ENCODE measurements around the gene BRD4. TPM values are rescaled to one million over a fixed set of nuclear protein-coding genes. Genes with fewer than 3 reads are reported as not detected.

Gene BRD4
- total RNA-seq, 1 donor from 2014 or later: 9.4 TPM

DNA sequence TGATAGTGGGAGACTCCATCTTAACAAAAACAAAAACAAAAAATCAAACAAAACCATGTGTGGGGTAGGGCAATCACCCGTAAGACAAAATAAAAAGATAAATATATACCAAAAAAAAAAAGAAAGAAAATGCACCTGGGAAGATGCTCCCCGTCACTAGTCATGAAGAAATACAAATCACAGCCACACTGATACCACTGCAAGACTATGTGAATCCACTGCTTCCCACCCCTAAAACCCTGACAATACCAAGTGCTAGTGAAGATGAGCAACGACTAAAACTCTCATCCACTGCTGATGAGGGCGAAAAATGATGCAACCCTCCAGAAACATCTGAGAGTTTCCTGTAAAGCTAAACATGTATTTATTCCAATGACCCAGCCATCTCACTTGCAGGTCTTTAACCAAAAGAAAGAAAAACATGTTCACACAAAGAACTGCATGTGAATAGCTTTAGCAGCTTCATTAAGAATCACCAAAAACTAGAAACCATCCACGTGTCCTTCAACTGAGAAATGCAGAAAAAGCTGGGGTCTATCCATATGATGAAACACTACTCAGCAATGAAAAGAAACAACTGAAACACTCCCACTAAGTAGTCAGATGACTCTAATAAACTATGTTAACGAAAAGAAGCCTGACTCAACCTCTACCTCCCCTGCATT, 31.7 kb downstream of the BRD4 start:
- no peak overlapping the region for H3K27ac ChIP-seq (ENCODE audit: low read depth, low read length)
- no peaks in the 10 kb centered on the region for H3K27me3 ChIP-seq (ENCODE audit: control insufficient read depth in 3 of 3, insufficient read depth in 3 of 3, low read length in 3 of 3)
- no peak overlapping the region for H3K4me3 ChIP-seq (ENCODE audit: low read length in 3 of 3)
- peaks cover 60 to 83% (median 62%) of the 10 kb centered on the region in 3 donors for H3K4me1 ChIP-seq (ENCODE audit: control insufficient read depth in 3 of 3, insufficient read depth in 3 of 3, low read length in 3 of 3)
- H3K9me3 ChIP-seq (ENCODE audit: control insufficient read depth in 3 of 3, low read length in 3 of 3): no peaks in the 10 kb centered on the region
- no peaks in the 10 kb centered on the region for H3K36me3 ChIP-seq (ENCODE audit: control insufficient read depth in 3 of 3, insufficient read depth in 3 of 3, low read length in 3 of 3)
- H3K9ac ChIP-seq (ENCODE audit: low read depth in 1 of 3, low read length in 3 of 3): no peak overlapping the region

DNA sequence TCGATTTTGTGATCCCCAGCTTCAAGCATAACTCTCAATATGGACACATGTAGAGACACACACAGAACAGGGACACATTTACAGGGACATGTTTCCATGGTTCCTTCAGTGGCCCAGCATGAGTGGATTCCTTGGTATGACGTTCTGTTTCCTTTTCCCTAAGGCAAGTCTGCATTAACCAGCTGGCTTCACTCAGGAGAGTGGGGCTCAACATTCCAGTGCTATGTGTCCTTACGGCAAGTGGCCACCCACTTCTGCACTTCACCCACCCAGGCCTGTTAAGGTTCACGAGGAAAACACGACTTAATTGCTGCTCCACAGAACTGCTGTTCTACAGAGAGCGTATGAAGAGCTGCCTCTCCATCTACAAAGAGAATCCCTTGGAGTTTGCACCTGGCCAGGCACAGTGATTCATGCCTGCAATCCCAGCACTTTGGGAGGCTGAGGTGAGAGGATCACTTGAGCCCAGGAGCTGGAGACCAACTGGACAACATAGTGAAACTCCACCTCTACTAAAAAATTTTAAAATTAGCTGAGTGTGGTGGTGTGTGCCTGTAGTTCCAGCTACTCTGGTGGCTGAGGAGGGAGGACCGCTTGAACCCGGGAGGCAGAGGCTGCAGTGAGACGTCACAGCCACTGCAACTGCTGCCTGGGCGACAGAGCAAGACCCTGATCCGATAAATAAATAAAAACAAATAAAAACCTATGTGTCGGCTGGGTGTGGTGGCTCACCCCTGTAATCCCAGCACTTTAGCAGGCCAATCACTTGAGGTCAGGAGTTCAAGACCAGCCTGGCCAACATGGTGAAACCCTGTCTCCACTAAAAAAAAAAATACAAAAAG, 32.5 kb downstream of the BRD4 start:
- H3K27me3 ChIP-seq (ENCODE audit: control insufficient read depth in 3 of 3, insufficient read depth in 3 of 3, low read length in 3 of 3): no peaks in the 10 kb centered on the region
- H3K9me3 ChIP-seq (ENCODE audit: control insufficient read depth in 3 of 3, low read length in 3 of 3): no peaks in the 10 kb centered on the region
- H3K27ac ChIP-seq (ENCODE audit: low read depth, low read length): no peak overlapping the region
- no peaks in the 10 kb centered on the region for H3K36me3 ChIP-seq (ENCODE audit: control insufficient read depth in 3 of 3, insufficient read depth in 3 of 3, low read length in 3 of 3)
- H3K4me3 ChIP-seq (ENCODE audit: low read length in 3 of 3): no peak overlapping the region
- peaks cover 63 to 85% (median 65%) of the 10 kb centered on the region in 3 donors for H3K4me1 ChIP-seq (ENCODE audit: control insufficient read depth in 3 of 3, insufficient read depth in 3 of 3, low read length in 3 of 3)
- H3K9ac ChIP-seq (ENCODE audit: low read depth in 1 of 3, low read length in 3 of 3): no peak overlapping the region

DNA sequence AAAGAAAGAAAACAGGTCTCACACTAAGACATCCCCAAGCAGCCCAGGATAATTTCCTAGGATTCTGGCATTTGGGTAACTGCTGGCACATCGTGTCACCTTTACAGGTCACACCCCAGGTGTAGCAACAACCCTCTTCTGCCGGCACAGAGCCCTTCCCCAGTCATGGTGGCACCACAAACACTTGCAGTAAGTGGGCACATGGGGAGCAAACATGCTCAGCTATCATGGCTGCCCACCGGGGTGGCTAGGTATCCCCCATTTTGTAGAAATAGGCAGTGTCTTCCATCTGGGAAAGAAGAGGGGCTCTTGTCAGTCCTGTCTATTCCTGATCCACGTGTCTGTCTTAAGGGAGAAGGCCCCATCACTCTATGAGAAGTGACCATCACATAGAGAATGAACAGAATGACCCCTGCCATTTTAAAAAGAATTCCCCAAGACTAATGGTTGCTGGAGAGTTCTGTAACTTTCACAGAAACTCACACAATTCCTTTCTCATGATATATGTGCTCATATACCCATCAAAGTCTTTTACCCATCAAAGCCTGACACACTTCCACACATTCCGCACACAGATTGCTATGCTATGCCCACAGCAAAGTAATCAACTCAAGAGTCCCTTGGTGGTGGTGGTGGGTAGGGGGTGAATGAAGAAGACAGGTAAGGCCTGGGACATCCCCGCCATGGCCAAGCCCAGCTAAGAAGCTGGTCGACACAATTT, 33.3 kb downstream of the BRD4 start:
- H3K36me3 ChIP-seq (ENCODE audit: control insufficient read depth in 3 of 3, insufficient read depth in 3 of 3, low read length in 3 of 3): no peaks in the 10 kb centered on the region
- H3K9me3 ChIP-seq (ENCODE audit: control insufficient read depth in 3 of 3, low read length in 3 of 3): no peaks in the 10 kb centered on the region
- peaks cover 64 to 85% (median 64%) of the 10 kb centered on the region in 3 donors for H3K4me1 ChIP-seq (ENCODE audit: control insufficient read depth in 3 of 3, insufficient read depth in 3 of 3, low read length in 3 of 3)
- H3K4me3 ChIP-seq (ENCODE audit: low read length in 3 of 3): peak overlapping the region in 1 of 3 donors; percentile 22
- no peak overlapping the region for H3K9ac ChIP-seq (ENCODE audit: low read depth in 1 of 3, low read length in 3 of 3)
- H3K27me3 ChIP-seq (ENCODE audit: control insufficient read depth in 3 of 3, insufficient read depth in 3 of 3, low read length in 3 of 3): no peaks in the 10 kb centered on the region
- no peak overlapping the region for H3K27ac ChIP-seq (ENCODE audit: low read depth, low read length)

DNA sequence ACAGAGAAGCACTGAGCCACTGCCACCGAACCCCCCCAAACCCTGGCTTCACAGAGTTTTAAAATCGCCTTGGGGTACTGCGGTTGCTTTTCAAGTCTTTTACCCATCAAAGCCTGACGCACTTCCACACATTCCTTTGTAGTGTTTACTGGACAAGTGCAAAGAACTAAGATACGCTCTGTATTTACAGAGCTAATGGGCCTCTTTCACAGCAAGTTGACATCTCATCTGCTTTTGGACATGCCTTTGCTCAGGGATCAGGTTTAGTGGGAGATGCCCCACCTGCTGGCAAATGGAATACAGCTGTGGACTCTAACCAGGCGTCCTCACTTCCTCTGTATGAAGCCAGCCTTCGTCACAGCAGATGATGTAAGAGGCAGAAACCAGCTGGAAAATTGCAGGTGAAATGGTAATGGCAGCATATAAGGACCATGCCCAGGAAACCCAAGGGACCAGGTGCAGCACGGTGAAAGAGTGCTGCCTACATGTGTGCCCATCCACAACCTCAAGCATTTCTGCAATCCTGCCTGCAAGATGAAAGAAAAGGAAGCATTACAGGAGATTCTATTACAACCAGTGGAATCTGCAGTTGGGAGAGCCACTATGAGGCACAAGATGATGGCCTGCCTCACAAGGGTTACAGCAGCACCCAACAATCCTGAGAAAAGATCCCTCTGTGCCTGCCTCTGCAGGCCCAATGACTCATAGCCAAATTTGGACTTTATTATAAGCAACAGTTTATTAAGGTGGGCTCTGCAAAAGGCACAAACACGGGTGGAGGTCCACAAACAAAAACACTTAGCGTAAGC, 34.7 kb downstream of the BRD4 start:
- H3K9ac ChIP-seq (ENCODE audit: low read depth in 1 of 3, low read length in 3 of 3): peak overlapping the region in 1 of 3 donors; percentile 50
- H3K4me3 ChIP-seq (ENCODE audit: low read length in 3 of 3): peak overlapping the region in 2 of 3 donors; percentile 4 to 36

DNA sequence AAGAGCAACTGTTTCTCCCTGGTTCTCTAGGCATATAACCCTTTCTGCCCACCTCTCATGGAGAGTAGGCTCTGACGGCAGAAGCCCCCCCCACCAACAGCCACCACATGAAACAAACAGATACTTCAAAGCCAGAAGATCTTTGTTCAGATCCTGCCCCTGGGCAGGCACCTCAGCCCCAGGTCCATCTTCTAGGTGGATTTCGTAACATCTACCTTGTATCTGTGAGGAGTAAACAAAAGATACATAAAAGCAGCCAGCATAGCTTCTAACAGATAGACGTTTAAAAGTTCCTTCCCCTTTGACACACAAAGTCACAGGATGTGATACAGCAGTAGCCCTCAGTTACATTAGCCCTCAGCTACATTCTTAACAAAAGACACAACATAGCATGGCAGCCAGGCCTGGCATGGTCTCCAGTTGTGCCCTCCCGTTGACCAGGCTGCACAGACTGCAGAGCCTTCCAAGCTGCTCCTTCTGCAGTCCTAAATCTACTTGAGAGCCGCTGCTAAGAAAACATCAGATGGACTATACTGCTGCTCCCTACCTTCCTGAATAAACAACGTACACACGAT, 35.4 kb downstream of the BRD4 start:
- peak overlapping the region in 1 of 3 donors; percentile 50 for H3K9ac ChIP-seq (ENCODE audit: low read depth in 1 of 3, low read length in 3 of 3)
- H3K36me3 ChIP-seq (ENCODE audit: control insufficient read depth in 3 of 3, insufficient read depth in 3 of 3, low read length in 3 of 3): no peaks in the 10 kb centered on the region
- H3K27me3 ChIP-seq (ENCODE audit: control insufficient read depth in 3 of 3, insufficient read depth in 3 of 3, low read length in 3 of 3): no peaks in the 10 kb centered on the region
- peaks cover 65 to 86% (median 67%) of the 10 kb centered on the region in 3 donors for H3K4me1 ChIP-seq (ENCODE audit: control insufficient read depth in 3 of 3, insufficient read depth in 3 of 3, low read length in 3 of 3)
- H3K9me3 ChIP-seq (ENCODE audit: control insufficient read depth in 3 of 3, low read length in 3 of 3): no peaks in the 10 kb centered on the region
- no peak overlapping the region for H3K27ac ChIP-seq (ENCODE audit: low read depth, low read length)
- peak overlapping the region in 1 of 3 donors; percentile 23 for H3K4me3 ChIP-seq (ENCODE audit: low read length in 3 of 3)

More for the DNA sequence above, 34.7 kb downstream of the BRD4 start:
- Histone ChIP-seq H3K27ac (ENCODE audit: low read depth, low read length) (no peak overlapping the region), H3K36me3 (ENCODE audit: control insufficient read depth in 3 of 3, insufficient read depth in 3 of 3, low read length in 3 of 3) (no peaks in the 10 kb centered on the region), H3K4me1 (ENCODE audit: control insufficient read depth in 3 of 3, insufficient read depth in 3 of 3, low read length in 3 of 3) (peaks cover 65 to 87% (median 67%) of the 10 kb centered on the region in 3 donors), H3K27me3 (ENCODE audit: control insufficient read depth in 3 of 3, insufficient read depth in 3 of 3, low read length in 3 of 3) (no peaks in the 10 kb centered on the region), H3K9me3 (ENCODE audit: control insufficient read depth in 3 of 3, low read length in 3 of 3) (no peaks in the 10 kb centered on the region)

DNA sequence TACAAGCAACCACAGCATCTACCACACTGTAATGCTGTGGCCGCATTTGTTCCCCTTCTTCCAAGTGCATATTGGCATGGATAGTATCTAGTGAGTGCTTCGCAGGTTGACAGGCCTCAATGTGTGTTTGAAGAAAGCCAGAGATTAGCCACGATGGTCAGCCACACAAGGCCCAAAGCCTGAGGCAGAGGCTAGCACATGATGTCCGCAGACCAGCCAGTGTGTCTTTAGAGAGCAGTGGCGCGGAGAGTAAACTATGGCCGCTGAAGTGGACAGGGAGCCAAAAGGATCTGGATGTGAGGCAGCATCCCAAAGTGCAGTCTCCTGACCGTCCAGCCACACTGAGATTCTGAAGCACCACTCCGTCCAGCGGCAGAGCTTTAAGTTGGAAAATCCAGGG, 36.0 kb downstream of the BRD4 start:
- Histone ChIP-seq H3K27me3 (ENCODE audit: control insufficient read depth in 3 of 3, insufficient read depth in 3 of 3, low read length in 3 of 3) (no peaks in the 10 kb centered on the region), H3K4me3 (ENCODE audit: low read length in 3 of 3) (no peak overlapping the region), H3K4me1 (ENCODE audit: control insufficient read depth in 3 of 3, insufficient read depth in 3 of 3, low read length in 3 of 3) (peaks cover 68 to 89% (median 72%) of the 10 kb centered on the region in 3 donors), H3K27ac (ENCODE audit: low read depth, low read length) (no peak overlapping the region), H3K36me3 (ENCODE audit: control insufficient read depth in 3 of 3, insufficient read depth in 3 of 3, low read length in 3 of 3) (no peaks in the 10 kb centered on the region), H3K9ac (ENCODE audit: low read depth in 1 of 3, low read length in 3 of 3) (no peak overlapping the region), H3K9me3 (ENCODE audit: control insufficient read depth in 3 of 3, low read length in 3 of 3) (no peaks in the 10 kb centered on the region)

DNA sequence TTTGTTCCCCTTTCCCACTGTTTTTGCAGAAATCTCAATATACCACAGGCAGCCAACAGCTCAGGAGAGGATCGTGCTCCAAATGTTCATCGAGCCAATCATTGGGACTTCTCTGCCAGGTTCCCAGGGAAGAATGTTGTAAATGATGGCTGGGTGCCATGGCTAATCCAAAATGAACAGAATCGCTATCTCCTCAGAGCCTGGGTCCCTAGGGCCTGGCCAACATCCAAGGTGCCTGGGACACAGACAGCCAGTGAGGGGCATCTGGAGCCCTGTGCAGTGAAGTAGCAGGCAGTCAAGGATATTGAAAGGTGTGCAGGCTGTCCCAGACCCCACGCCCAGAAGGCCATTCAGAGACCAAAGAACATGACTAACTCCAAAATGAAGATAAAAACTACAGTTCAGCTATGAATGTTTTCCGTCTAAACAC, 37.8 kb downstream of the BRD4 start:
- no peaks in the 10 kb centered on the region for H3K36me3 ChIP-seq (ENCODE audit: control insufficient read depth in 3 of 3, insufficient read depth in 3 of 3, low read length in 3 of 3)
- peak overlapping the region in 1 of 3 donors; percentile 9 for H3K9ac ChIP-seq (ENCODE audit: low read depth in 1 of 3, low read length in 3 of 3)
- no peaks in the 10 kb centered on the region for H3K27me3 ChIP-seq (ENCODE audit: control insufficient read depth in 3 of 3, insufficient read depth in 3 of 3, low read length in 3 of 3)
- H3K27ac ChIP-seq (ENCODE audit: low read depth, low read length): no peak overlapping the region
- H3K9me3 ChIP-seq (ENCODE audit: control insufficient read depth in 3 of 3, low read length in 3 of 3): no peaks in the 10 kb centered on the region
- peaks cover 81 to 94% (median 83%) of the 10 kb centered on the region in 3 donors for H3K4me1 ChIP-seq (ENCODE audit: control insufficient read depth in 3 of 3, insufficient read depth in 3 of 3, low read length in 3 of 3)
- no peak overlapping the region for H3K4me3 ChIP-seq (ENCODE audit: low read length in 3 of 3)

DNA sequence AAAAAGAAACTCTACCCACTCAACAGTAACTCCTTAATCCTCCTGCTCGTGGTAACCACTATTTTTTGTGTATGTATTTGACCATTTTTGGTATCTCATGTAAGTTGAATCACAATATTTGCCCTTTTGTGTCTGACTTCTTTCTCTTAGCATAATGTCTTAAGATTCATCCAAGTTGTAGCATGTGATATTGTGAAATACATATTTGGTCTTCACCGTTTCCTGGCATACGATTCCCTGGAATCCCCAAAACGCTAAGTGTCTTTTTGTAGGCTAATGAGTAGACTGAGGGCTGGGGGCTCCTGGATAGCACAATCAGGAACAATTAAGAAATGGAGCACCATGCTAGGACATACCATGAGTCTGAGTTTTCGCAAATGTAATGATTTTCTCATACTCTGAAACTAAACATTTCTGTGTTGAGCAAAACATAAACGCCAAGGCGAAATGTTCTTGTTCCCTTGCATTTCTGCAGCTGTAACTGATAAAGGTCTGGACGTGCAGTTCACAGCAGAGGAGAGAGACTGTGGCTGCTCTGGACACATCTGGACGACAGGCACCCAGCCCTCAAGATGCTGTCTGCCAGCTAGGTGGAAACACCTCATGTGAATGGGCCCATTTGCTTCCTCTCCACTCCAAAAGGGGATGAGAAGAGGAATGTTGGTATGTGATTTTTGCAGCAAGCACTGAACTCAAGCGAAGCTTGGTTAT, 38.4 kb downstream of the BRD4 start:
- Histone ChIP-seq H3K27ac (ENCODE audit: low read depth, low read length) (peak overlapping the region; percentile 41), H3K36me3 (ENCODE audit: control insufficient read depth in 3 of 3, insufficient read depth in 3 of 3, low read length in 3 of 3) (no peaks in the 10 kb centered on the region), H3K4me1 (ENCODE audit: control insufficient read depth in 3 of 3, insufficient read depth in 3 of 3, low read length in 3 of 3) (peaks cover 80 to 91% (median 82%) of the 10 kb centered on the region in 3 donors), H3K9me3 (ENCODE audit: control insufficient read depth in 3 of 3, low read length in 3 of 3) (no peaks in the 10 kb centered on the region), H3K9ac (ENCODE audit: low read depth in 1 of 3, low read length in 3 of 3) (no peak overlapping the region), H3K27me3 (ENCODE audit: control insufficient read depth in 3 of 3, insufficient read depth in 3 of 3, low read length in 3 of 3) (no peaks in the 10 kb centered on the region), H3K4me3 (ENCODE audit: low read length in 3 of 3) (peak overlapping the region in 2 of 3 donors; percentile 9 to 39)
